K562 (cell line): Measurements from ENCODE around the gene XRCC5. TPM values are rescaled to one million over a fixed set of nuclear protein-coding genes. Genes with fewer than 3 reads are reported as not detected.

Experiments used
- CHAMP1 ChIP-seq: fragments of 450-650 bp; IDR thresholded peaks from 2 replicates; pipeline ENCODE4 v1.6.1; 2016; ENCODE audit warnings: mild to moderate bottlenecking
- EWSR1 ChIP-seq: fragments of 450-650 bp; IDR thresholded peaks from 2 replicates; pipeline ENCODE4 v1.6.1; 2018; ENCODE audit warnings: borderline replicate concordance, mild to moderate bottlenecking, low read depth, moderate library complexity; ENCODE audit not compliant: partially characterized antibody
- GABPA ChIP-seq: fragments of 200-800 bp; sonication (Bioruptor generic); conservative IDR thresholded peaks from 2 replicates; pipeline ENCODE4 v1.6.1; 2016; ENCODE audit warnings: low read depth, missing genetic modification characterization, missing compliant biosample characterization
- HNRNPL ChIP-seq: fragments of 200-400 bp; formaldehyde crosslinking; IDR thresholded peaks from 2 replicates; pipeline ENCODE4 v1.6.1; 2017; ENCODE audit warnings: low read depth, mild to moderate bottlenecking, low read length
- HOXB6 ChIP-seq: fragments of 250-450 bp; sonication (Bioruptor Pico); IDR thresholded peaks from 2 replicates; pipeline ENCODE4 v1.5.1; 2022; ENCODE audit warnings: mild to moderate bottlenecking, borderline replicate concordance
- LEF1 ChIP-seq: fragments of 450-650 bp; IDR thresholded peaks from 2 replicates; pipeline ENCODE4 v1.6.1; 2016; ENCODE audit warnings: mild to moderate bottlenecking
- MCM3 ChIP-seq: fragments of 450-650 bp; IDR thresholded peaks from 2 replicates; pipeline ENCODE4 v1.6.1; 2016
- NCOR1 ChIP-seq: fragments of 450-650 bp; IDR thresholded peaks from 2 replicates; pipeline ENCODE4 v1.6.1; 2016; ENCODE audit warnings: mild to moderate bottlenecking, moderate library complexity
- NRF1 ChIP-seq, 2 experiments: fragments of 450-650 bp; IDR thresholded peaks in 1 of 2; conservative IDR thresholded peaks in 1 of 2; 2 replicates each; pipeline ENCODE4 v1.6.1; 2014; ENCODE audit warnings: mild to moderate bottlenecking in 2 of 2
- PCBP2 ChIP-seq: fragments of 200-400 bp; formaldehyde crosslinking; IDR thresholded peaks from 2 replicates; pipeline ENCODE4 v1.6.1; 2018; ENCODE audit warnings: low read length, low read depth, mild to moderate bottlenecking, moderate library complexity; ENCODE audit not compliant: poor library complexity, severe bottlenecking
- PTTG1 ChIP-seq: fragments of 450-650 bp; IDR thresholded peaks from 2 replicates; pipeline ENCODE4 v1.6.1; 2016; ENCODE audit warnings: low read depth, mild to moderate bottlenecking, missing genetic modification characterization, missing compliant biosample characterization
- RUNX1 ChIP-seq: sonication (generic); IDR thresholded peaks from 2 replicates; pipeline ENCODE4 v1.6.1; 2016; ENCODE audit warnings: antibody characterized with exemption, low read depth
- ZNF668 ChIP-seq: fragments of 250-450 bp; sonication (Bioruptor Pico); IDR thresholded peaks from 2 replicates; pipeline ENCODE4 v1.8.0; 2022; ENCODE audit warnings: mild to moderate bottlenecking, inconsistent platforms
- ZSCAN29 ChIP-seq: fragments of 450-650 bp; IDR thresholded peaks from 2 replicates; pipeline ENCODE4 v1.6.1; 2017
- polyA plus RNA-seq, 8 experiments: library from polyadenylated mRNA; depleted of rRNA in 4 of 8; stranded (reverse) in 5 of 8; unstranded in 3 of 8; fragments of >200 nt; fragmentation: Nextera tagmentation in 2 of 8; fragmentation: Illumina TruSeq in 1 of 8; extraction: Ambion mirVana in 2 of 8; extraction: Trizol in 1 of 8; gene quantifications; 2 replicates each; pipeline versions ENCODE4 v1.2.1 to v1.2.3, GENCODE V29; 2011 to 2014; ENCODE audit warnings: inconsistent platforms in 1 of 8, missing spikeins in 1 of 8
- total RNA-seq, 7 experiments: library from RNA; depleted of rRNA in 6 of 7; stranded (reverse); fragments of >200 nt in 6 of 7; fragmentation: Illumina TruSeq in 2 of 7; extraction: Trizol in 2 of 7; gene quantifications; 2 replicates each; pipeline versions ENCODE4 v1.2.1 to v1.2.3, GENCODE V29; 2011 to 2021; ENCODE audit warnings: low replicate concordance in 1 of 7
- TF ChIP-seq, protein P1 (sequence below): sonication (generic); formaldehyde crosslinking; IDR thresholded peaks from 2 replicates; pipeline ENCODE4 v1.8.1; 2022; ENCODE audit warnings: missing genetic modification reagents
- TF ChIP-seq, protein P2 (sequence below): fragments of 250-450 bp; sonication (Bioruptor Pico); IDR thresholded peaks from 2 replicates; pipeline ENCODE4 v1.8.0; 2021; ENCODE audit warnings: borderline replicate concordance, mild to moderate bottlenecking, moderate library complexity; ENCODE audit not compliant: poor library complexity, severe bottlenecking
- TF ChIP-seq, protein P3 (sequence below): fragments of 250-450 bp; sonication (Bioruptor Pico); IDR thresholded peaks from 2 replicates; pipeline ENCODE4 v1.4.0; 2020; ENCODE audit warnings: mild to moderate bottlenecking
- TF ChIP-seq, protein P4 (sequence below): fragments of 250-450 bp; sonication (Bioruptor Pico); IDR thresholded peaks from 2 replicates; pipeline ENCODE4 v1.5.0; 2020; ENCODE audit warnings: mild to moderate bottlenecking, borderline replicate concordance
- TF ChIP-seq, protein P5 (sequence below): IDR thresholded peaks from 2 replicates; pipeline ENCODE4 v1.6.1; 2011; ENCODE audit warnings: borderline replicate concordance, low read depth, mild to moderate bottlenecking, moderate library complexity, low read length; ENCODE audit not compliant: insufficient read depth, poor library complexity, severe bottlenecking

XRCC5 gene
- total and polyA plus RNA-seq, 9 of the 15 experiments (the other 6 are each of a cell fraction or from before 2014, with no cell fraction given): 168 to 551 (median 297) TPM

GRCh38 chr2:216188559-216188850, 79.4 kb downstream of the XRCC5 start (continued):
- TF ChIP-seq, protein P1, sequence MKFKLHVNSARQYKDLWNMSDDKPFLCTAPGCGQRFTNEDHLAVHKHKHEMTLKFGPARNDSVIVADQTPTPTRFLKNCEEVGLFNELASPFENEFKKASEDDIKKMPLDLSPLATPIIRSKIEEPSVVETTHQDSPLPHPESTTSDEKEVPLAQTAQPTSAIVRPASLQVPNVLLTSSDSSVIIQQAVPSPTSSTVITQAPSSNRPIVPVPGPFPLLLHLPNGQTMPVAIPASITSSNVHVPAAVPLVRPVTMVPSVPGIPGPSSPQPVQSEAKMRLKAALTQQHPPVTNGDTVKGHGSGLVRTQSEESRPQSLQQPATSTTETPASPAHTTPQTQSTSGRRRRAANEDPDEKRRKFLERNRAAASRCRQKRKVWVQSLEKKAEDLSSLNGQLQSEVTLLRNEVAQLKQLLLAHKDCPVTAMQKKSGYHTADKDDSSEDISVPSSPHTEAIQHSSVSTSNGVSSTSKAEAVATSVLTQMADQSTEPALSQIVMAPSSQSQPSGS (CRISPR knock-in tag): no peak
- TF ChIP-seq PTTG1 (tag): no peak
- TF ChIP-seq CHAMP1: no peak; the same call in 1 of the 2 replicates
- TF ChIP-seq ZNF668 (CRISPR knock-in tag): no peak
- TF ChIP-seq NCOR1: peak; percentile 89
- TF ChIP-seq, protein P2, sequence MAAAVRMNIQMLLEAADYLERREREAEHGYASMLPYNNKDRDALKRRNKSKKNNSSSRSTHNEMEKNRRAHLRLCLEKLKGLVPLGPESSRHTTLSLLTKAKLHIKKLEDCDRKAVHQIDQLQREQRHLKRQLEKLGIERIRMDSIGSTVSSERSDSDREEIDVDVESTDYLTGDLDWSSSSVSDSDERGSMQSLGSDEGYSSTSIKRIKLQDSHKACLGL (CRISPR knock-in tag): no peak
- TF ChIP-seq PCBP2: no peak
- no peak for TF ChIP-seq GABPA (tag)
- no peak for TF ChIP-seq EWSR1
- TF ChIP-seq, protein P3, sequence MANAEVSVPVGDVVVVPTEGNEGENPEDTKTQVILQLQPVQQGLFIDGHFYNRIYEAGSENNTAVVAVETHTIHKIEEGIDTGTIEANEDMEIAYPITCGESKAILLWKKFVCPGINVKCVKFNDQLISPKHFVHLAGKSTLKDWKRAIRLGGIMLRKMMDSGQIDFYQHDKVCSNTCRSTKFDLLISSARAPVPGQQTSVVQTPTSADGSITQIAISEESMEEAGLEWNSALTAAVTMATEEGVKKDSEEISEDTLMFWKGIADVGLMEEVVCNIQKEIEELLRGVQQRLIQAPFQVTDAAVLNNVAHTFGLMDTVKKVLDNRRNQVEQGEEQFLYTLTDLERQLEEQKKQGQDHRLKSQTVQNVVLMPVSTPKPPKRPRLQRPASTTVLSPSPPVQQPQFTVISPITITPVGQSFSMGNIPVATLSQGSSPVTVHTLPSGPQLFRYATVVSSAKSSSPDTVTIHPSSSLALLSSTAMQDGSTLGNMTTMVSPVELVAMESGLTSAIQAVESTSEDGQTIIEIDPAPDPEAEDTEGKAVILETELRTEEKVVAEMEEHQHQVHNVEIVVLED (CRISPR knock-in tag): no peak
- TF ChIP-seq NRF1 (conservative IDR thresholded peaks at IDR 0.05 in 1 of 2, IDR thresholded peaks at IDR 0.05 in 1 of 2): no peak
- TF ChIP-seq ZSCAN29: no peak
- TF ChIP-seq MCM3: no peak
- peak; percentile 91 for TF ChIP-seq LEF1
- no peak for TF ChIP-seq HOXB6 (CRISPR knock-in tag)
- TF ChIP-seq, protein P4, sequence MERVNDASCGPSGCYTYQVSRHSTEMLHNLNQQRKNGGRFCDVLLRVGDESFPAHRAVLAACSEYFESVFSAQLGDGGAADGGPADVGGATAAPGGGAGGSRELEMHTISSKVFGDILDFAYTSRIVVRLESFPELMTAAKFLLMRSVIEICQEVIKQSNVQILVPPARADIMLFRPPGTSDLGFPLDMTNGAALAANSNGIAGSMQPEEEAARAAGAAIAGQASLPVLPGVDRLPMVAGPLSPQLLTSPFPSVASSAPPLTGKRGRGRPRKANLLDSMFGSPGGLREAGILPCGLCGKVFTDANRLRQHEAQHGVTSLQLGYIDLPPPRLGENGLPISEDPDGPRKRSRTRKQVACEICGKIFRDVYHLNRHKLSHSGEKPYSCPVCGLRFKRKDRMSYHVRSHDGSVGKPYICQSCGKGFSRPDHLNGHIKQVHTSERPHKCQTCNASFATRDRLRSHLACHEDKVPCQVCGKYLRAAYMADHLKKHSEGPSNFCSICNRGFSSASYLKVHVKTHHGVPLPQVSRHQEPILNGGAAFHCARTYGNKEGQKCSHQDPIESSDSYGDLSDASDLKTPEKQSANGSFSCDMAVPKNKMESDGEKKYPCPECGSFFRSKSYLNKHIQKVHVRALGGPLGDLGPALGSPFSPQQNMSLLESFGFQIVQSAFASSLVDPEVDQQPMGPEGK (CRISPR knock-in tag): no peak
- TF ChIP-seq RUNX1: no peak
- TF ChIP-seq HNRNPL: no peak
- TF ChIP-seq, protein P5, sequence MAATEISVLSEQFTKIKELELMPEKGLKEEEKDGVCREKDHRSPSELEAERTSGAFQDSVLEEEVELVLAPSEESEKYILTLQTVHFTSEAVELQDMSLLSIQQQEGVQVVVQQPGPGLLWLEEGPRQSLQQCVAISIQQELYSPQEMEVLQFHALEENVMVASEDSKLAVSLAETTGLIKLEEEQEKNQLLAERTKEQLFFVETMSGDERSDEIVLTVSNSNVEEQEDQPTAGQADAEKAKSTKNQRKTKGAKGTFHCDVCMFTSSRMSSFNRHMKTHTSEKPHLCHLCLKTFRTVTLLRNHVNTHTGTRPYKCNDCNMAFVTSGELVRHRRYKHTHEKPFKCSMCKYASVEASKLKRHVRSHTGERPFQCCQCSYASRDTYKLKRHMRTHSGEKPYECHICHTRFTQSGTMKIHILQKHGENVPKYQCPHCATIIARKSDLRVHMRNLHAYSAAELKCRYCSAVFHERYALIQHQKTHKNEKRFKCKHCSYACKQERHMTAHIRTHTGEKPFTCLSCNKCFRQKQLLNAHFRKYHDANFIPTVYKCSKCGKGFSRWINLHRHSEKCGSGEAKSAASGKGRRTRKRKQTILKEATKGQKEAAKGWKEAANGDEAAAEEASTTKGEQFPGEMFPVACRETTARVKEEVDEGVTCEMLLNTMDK: no peak
